ENCODE measurements around the gene NFKB1.

Gene NFKB1

DNA sequence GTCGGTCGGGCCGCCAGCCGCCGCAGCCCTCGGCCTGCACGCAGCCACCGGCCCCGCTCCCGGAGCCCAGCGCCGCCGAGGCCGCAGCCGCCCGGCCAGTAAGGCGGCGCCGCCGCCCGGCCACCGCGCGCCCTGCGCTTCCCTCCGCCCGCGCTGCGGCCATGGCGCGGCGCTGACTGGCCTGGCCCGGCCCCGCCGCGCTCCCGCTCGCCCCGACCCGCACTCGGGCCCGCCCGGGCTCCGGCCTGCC lies 213 bp downstream of the NFKB1 start:
- no peak for DNase-seq

GRCh38 chr4:102502543-102502818 lies 1.3 kb downstream of the NFKB1 start:
- no peak for DNase-seq

DNA sequence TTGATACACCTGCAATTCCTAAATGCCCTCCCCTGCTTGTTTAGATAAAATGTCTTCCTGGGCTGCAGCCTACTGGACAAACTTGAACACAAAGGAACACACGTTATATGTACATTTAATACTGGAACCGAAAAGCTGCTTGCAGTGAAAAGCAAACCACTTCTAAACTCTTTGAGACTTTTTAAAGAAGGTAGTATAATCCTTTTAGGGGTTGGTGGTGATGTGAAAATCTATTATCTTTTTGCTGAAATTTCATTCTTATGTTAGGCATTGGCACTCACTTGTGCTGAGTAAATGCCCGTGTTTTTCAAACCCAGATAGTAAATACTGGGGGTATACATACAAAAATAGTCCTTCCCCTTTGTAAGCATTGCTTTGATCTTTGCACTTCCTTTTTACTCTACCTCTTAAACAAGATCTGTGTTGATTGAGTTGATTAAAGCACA lies 2.2 kb downstream of the NFKB1 start:
- no peak for DNase-seq

GRCh38 chr4:102503831-102504786 lies 3.0 kb downstream of the NFKB1 start:
- no peak for DNase-seq

DNA sequence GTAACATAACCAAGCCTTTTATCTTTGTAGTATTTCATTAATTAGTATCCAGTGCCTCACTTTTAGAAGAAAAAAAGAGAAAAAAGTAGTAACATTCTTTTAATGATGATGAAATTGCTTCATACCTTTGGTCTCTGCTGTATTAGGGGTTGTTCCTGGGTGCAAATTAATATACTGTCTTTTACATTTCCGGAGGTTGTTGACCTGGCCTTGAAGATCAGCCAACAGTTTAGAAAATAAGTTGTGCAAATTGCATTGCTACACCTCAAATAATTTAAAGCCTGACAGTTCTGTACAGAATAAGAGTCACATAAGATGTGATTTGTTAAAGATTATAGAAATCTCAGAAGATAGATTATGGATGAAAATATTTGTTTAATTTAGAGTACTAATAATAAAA lies 3.8 kb downstream of the NFKB1 start:
- DNase-seq = no peak

DNA sequence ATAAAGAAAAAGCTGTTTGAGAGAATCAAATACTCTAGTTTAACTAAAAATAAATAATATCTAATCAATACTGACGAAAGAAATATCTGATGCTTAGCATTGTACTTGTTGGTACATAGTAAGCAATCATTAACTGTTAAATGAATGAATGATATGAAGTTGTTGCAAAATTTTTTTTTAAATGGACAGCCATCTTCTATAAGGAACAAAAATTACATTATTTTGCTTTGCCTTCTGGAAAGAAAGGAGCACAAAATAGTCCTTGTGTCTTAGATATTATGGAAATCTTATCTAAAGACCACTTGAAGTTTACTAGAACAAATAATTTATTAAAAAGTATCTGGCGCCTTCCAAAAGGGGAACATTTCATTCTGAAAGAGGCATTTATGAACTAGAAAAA lies 4.5 kb downstream of the NFKB1 start:
- DNase-seq = no peak

DNA sequence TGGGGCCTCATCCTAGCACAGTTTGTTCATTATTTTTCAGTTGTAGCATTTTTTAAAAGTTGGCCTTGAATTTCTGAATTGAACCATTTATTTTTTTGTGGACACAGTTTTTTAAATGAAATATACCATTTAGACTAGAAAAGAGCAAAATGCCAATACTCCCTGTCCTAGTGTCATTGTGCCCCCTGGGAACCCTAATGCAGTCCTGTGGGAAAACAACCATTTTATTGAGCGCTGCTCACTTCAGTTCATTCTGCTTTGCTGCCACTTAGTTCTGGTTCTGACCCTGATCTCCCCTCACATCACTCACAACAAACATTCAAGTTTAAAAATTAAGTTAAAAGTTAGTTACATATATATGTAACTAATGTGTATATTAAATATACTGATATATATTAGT lies 5.4 kb downstream of the NFKB1 start:
- DNase-seq = no peak

GRCh38 chr4:102511830-102512605 lies 10.9 kb downstream of the NFKB1 start:
- no peak for DNase-seq

DNA sequence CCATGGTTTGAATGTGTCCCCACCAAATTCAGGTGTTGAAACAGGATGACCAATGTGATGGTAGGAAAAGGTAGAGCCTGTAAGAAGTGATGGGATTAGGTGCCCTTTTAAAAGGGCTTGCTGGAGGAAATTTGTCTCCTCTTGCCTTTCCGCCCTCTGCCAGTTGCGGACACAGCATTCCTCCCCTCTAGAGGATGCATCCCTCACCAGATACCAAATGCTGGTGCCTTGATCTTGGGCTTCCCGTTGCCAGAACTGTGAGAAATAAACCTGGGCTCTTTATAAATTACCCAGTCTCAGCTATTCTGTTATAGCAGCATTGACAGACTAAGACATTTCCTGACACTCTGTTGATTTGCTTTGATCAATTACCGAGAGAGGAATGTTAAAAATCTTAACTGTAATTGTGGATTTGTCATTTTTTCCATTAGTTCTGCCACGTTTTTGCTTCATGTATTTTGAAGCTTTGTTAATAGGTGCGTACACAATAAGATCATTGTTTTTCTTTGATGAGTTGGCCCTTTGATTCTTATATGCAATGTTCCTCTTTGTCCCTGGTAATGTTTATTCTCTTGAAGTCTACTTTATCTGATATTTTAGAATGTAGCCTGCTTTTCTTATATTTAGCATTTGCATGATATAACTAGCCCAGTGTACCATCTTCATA lies 13.3 kb downstream of the NFKB1 start:
- DNase-seq = no peak

GRCh38 chr4:102517753-102518152 lies 16.6 kb downstream of the NFKB1 start:
- no peak for DNase-seq

GRCh38 chr4:102518703-102519131 lies 17.6 kb downstream of the NFKB1 start:
- DNase-seq = no peak

DNA sequence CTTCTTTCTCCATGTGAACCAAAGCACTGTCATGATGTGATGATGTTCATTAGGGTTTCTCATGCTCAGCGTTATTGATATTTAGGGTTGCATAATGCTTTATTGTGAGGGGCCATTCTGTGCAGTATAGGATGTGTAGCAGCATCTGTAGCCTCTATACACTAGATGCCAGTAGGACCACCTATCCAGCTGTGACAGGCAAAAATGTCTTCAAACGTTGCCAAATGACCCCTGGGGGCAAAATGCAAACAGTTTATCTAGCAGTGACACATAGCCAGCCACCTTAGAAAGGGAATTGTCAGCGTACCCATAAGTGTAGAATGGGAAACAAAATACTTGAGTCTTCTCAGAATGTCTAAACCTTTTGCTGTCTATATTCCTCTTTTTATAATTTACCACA lies 18.8 kb downstream of the NFKB1 start:
- DNase-seq = no peak

- no peak for DNase-seq
Observed at GRCh38 chr4:102521570-102521969, 20.4 kb downstream of the NFKB1 start.

- no peak for DNase-seq
Observed at GRCh38 chr4:102522031-102522440, 20.9 kb downstream of the NFKB1 start.

GRCh38 chr4:102524691-102525090 lies 23.5 kb downstream of the NFKB1 start:
- no peak for DNase-seq

DNA sequence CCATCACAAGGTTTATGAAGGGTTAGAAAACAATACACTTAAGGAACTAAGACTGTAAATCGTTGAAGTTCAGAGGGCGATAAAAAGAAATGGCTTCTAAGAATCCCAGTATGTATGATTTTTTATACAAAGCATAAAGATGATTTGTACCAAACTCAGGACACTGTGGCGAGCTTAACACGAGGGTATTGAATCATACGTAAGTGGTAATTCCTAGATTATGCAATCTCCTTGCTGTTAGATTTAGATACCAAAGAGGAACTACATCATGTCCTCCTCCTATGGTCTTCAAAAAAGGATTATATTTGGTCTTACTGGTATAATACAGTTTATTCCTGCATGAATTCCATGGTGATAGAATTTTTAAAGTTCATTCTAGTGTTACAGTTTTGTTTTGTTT lies 23.9 kb downstream of the NFKB1 start:
- DNase-seq = no peak

DNA sequence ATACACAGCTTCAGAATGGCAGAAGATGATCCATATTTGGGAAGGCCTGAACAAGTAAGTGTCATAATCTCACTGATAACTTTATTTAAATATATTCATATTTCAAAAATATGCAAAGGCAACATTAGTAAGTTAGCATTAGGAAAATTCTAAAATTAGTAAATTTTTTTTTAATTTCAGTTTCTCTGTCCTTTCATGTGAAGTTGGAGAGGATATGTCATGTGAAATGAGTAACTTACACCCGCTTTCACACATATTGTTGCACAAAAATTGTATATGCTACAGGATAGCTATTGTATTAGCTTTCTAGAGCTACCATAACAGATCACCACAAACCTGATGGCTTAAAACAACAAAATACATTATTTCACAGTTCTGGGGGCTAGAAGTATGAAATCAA lies 24.3 kb downstream of the NFKB1 start:
- no peak for DNase-seq

DNA sequence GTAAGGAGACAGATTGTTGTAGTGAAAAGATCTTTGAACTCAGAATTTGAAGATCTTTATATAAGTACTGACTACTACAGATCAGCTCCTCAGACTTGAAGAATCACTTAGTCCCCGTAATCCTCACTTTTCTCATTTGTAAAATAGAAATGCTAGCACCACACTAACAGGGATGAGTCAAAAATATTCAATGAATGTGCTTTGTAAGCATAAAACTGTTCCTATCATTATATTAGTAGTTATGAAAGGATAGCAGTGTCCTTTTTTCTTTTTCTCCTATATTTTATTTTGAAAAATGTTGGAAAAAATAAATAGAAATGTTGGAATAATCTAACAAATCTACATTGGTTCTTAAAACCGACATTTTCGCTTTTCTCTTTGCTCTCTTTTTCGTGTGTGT lies 25.4 kb downstream of the NFKB1 start:
- no peak for DNase-seq

DNA sequence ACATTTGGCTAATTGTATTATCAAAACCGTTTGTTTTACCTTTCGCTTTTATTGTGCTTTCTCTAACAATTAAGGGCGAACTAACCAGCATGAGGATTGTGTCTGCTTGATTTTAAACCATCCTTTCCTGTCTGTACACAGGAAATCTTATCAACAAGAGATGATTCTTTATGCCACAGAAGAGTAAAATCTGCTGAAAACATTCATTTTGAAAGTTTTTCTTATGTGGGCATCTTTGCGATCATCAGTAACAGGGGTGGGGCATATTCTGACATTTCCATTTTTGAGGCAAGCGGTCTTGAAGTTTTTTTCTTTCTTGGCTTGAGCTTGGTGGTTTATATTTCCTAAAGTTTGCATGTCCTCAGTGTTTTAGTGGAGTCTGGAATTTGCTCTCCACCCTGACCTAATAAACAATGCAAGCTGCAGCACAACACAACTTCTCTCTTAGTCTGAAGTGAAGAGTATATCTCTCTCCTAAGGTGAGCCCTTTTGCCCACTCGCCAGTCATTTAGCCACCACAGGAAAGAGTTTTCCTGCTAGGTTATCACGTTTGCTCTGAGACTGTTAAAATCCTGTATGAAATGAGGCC lies 26.6 kb downstream of the NFKB1 start:
- no peak for DNase-seq

DNA sequence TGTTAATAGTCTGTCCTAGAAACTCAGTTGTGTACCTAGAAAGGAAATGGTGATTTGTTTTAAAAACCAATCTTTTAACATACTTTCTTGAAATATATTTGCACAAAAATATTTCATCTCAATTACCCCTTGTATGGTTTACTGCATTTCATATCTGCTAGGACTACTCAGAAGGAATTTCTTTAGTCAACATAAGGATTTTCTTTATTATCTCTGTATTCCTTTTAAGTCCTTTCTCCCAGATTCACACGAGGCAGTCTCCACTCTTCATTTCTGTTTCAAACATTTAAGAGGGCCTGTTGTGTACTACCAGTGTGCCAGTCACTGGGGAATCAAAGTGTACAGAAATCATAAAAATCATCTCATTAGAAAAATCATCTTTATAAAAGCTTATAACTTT lies 28.8 kb downstream of the NFKB1 start:
- DNase-seq = no peak

- DNase-seq = no peak
Observed at GRCh38 chr4:102530986-102531385, 29.8 kb downstream of the NFKB1 start.

GRCh38 chr4:102531462-102531861 lies 30.3 kb downstream of the NFKB1 start:
- DNase-seq = no peak

- no peak for DNase-seq
Observed at GRCh38 chr4:102533348-102533747, 32.2 kb downstream of the NFKB1 start.

GRCh38 chr4:102533904-102534303 lies 32.7 kb downstream of the NFKB1 start:
- DNase-seq = no peak
